CD4-positive, CD25-positive, alpha-beta regulatory T cell (primary cell): ENCODE data around the gene GALNT12. TPM values are rescaled to one million over a fixed set of nuclear protein-coding genes. Genes with fewer than 3 reads are reported as not detected.

ENCODE experiments used
- ATAC-seq, 2 donors: fragments of 150-1000 bp; cut with Tn5 transposase; one replicate each; pipeline ENCODE4 v1.10.0; 2021; ENCODE audit warnings: low read depth in 2 of 2, moderate number of reproducible peaks in 2 of 2, moderate library complexity in 1 of 2
- DNase-seq, 3 donors: peaks; one replicate each; pipeline versions ENCODE4 v3.0.0 to v3.0.0-alpha.2; 2012 to 2022; ENCODE audit warnings: mixed read lengths in 1 of 3
- H3K27ac ChIP-seq: one replicate; pipeline ENCODE4 v1.7.0; 2013; ENCODE audit warnings: mild to moderate bottlenecking, low read length; ENCODE audit not compliant: insufficient read depth, poor library complexity, severe bottlenecking
- H3K27me3 ChIP-seq: one replicate; pipeline ENCODE4 v1.7.0; 2013; ENCODE audit warnings: low read length; ENCODE audit not compliant: control insufficient read depth, insufficient read depth
- H3K36me3 ChIP-seq: one replicate; pipeline ENCODE4 v1.7.0; 2013; ENCODE audit warnings: mild to moderate bottlenecking, low read length, moderate library complexity; ENCODE audit not compliant: control insufficient read depth, insufficient read depth
- H3K4me1 ChIP-seq: 2 replicates; pipeline ENCODE4 v1.7.0; 2013; ENCODE audit warnings: mild to moderate bottlenecking, low read length; ENCODE audit not compliant: insufficient read depth, control insufficient read depth, poor library complexity, severe bottlenecking
- H3K4me3 ChIP-seq: one replicate; pipeline ENCODE4 v1.7.0; 2013; ENCODE audit warnings: low read depth, mild to moderate bottlenecking, low read length, moderate library complexity
- H3K9me3 ChIP-seq, 2 experiments: 1 replicate in 1 of 2; 2 replicates in 1 of 2; pipeline ENCODE4 v1.7.0; 2013; ENCODE audit warnings: low read length in 2 of 2, mild to moderate bottlenecking in 1 of 2, moderate library complexity in 1 of 2; ENCODE audit not compliant: control insufficient read depth in 2 of 2
- H3K27ac Mint-ChIP-seq, 3 donors: one replicate each; pipeline ENCODE4 v1.8.0; 2020 to 2022; ENCODE audit warnings: mild to moderate bottlenecking in 3 of 3, mixed read lengths in 3 of 3, moderate library complexity in 2 of 3
- H3K27me3 Mint-ChIP-seq: one replicate; pipeline ENCODE4 v1.8.0; 2022; ENCODE audit warnings: mild to moderate bottlenecking, mixed read lengths
- H3K36me3 Mint-ChIP-seq: one replicate; pipeline ENCODE4 v1.8.0; 2020; ENCODE audit warnings: mixed read lengths
- H3K4me1 Mint-ChIP-seq, 4 donors: one replicate each; pipeline ENCODE4 v1.8.0; 2020 to 2022; ENCODE audit warnings: mixed read lengths in 4 of 4, mild to moderate bottlenecking in 1 of 4
- H3K4me3 Mint-ChIP-seq, 4 donors: one replicate each; pipeline ENCODE4 v1.8.0; 2020 to 2022; ENCODE audit warnings: mild to moderate bottlenecking in 4 of 4, mixed read lengths in 4 of 4, moderate library complexity in 3 of 4
- H3K9me3 Mint-ChIP-seq, 7 donors: one replicate each; pipeline ENCODE4 v1.8.0; 2020 to 2022; ENCODE audit warnings: mixed read lengths in 7 of 7, mild to moderate bottlenecking in 3 of 7, moderate library complexity in 2 of 7
- polyA plus RNA-seq, 4 donors: library from polyadenylated mRNA; unstranded; fragments of 300-500 nt; fragmentation: Illumina TruSeq; gene quantifications; one replicate each; pipeline ENCODE4 v1.2.3, GENCODE V29; 2021
- total RNA-seq: library from RNA; stranded (reverse); gene quantifications from one replicate; pipeline ENCODE4 v1.2.3, GENCODE V29; 2022

Gene GALNT12
- total and polyA plus RNA-seq, 5 donors from 2014 or later: 1.4 to 4.7 (median 2.0) TPM

- DNase-seq: no peak
- H3K36me3 ChIP-seq: no peaks in the 10 kb centered on the region
- Mint-ChIP-seq H3K27ac (no peak overlapping the region), H3K27me3 (peaks cover 35% of the 10 kb centered on the region), H3K4me1 (no peaks in the 10 kb centered on the region), H3K4me3 (no peak overlapping the region), H3K9me3 (peaks cover 0 to 8% (median 2%) of the 10 kb centered on the region in 7 donors), H3K36me3 (no peaks in the 10 kb centered on the region)
- H3K9me3 ChIP-seq: peaks cover 0 to 7% of the 10 kb centered on the region in 2 experiments
- no peak overlapping the region for H3K27ac ChIP-seq
- no peak for ATAC-seq
- H3K27me3 ChIP-seq: peaks cover 7% of the 10 kb centered on the region
- H3K4me1 ChIP-seq: no peaks in the 10 kb centered on the region
- H3K4me3 ChIP-seq: no peak overlapping the region
Measured at GRCh38 chr9:98859941-98860340, 52.5 kb downstream of the GALNT12 start.

GRCh38 chr9:98860871-98861293, 53.4 kb downstream of the GALNT12 start:
- Mint-ChIP-seq H3K27me3 (peaks cover 31% of the 10 kb centered on the region), H3K9me3 (peaks cover 0 to 4% (median 2%) of the 10 kb centered on the region in 7 donors), H3K27ac (no peak overlapping the region), H3K4me1 (no peaks in the 10 kb centered on the region), H3K36me3 (no peaks in the 10 kb centered on the region), H3K4me3 (no peak overlapping the region)
- Histone ChIP-seq H3K4me1 (no peaks in the 10 kb centered on the region), H3K27me3 (peaks cover 11% of the 10 kb centered on the region), H3K27ac (no peak overlapping the region), H3K9me3 (peaks cover 0 to 3% of the 10 kb centered on the region in 2 experiments), H3K36me3 (no peaks in the 10 kb centered on the region), H3K4me3 (no peak overlapping the region)
- ATAC-seq (no peak), DNase-seq (no peak)

DNA sequence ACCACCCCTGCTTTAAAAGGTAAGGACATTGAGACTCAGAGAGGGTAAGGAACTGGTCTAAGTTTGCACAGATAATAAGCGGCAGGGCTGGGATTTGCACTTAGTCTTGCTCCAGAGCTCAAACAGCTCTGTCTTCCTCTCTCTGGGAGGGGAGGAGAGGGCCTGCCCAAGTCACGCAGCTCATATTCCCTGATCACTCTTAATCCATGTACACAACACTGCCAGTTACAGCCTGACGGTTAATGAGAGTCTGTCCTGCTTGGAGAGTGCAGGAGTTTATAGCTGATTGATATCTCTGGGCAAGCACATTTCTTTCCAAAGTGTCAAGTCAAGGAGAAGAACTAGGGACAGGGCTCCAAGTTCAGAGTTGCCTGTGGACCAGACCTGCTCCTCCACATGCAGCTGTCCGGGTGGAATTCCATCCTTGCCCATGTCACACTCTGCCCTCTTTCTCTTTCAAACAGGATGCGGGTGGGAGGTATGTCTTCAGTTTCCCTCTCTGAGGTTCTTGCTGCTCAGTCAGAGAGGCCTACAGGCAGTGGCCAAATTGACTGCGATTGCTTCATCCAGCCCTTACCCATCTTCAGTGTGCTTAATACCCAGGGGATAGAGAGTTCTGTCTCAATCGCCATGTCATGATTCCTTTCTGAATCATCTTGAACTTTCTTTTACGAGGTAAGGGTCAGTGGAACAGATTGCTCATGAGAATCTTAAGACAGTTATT, 54.5 kb downstream of the GALNT12 start:
- Histone ChIP-seq H3K27me3 (peaks cover 13% of the 10 kb centered on the region), H3K27ac (no peak overlapping the region), H3K4me1 (no peaks in the 10 kb centered on the region), H3K4me3 (no peak overlapping the region), H3K9me3 (no peaks in the 10 kb centered on the region), H3K36me3 (no peaks in the 10 kb centered on the region)
- DNase-seq (no peak), ATAC-seq (no peak)
- Mint-ChIP-seq H3K36me3 (no peaks in the 10 kb centered on the region), H3K9me3 (peaks cover 0 to 3% (median 0%) of the 10 kb centered on the region in 7 donors), H3K27me3 (peaks cover 33% of the 10 kb centered on the region), H3K27ac (no peak overlapping the region), H3K4me1 (no peaks in the 10 kb centered on the region), H3K4me3 (no peak overlapping the region)

GRCh38 chr9:98862936-98863335, 55.5 kb downstream of the GALNT12 start:
- peaks cover 13% of the 10 kb centered on the region for H3K27me3 ChIP-seq
- Mint-ChIP-seq H3K27me3 (peaks cover 33% of the 10 kb centered on the region), H3K27ac (peak overlapping the region in 1 of 3 donors; percentile 53), H3K9me3 (no peaks in the 10 kb centered on the region), H3K36me3 (no peaks in the 10 kb centered on the region), H3K4me3 (peak overlapping the region in 1 of 4 donors; percentile 41), H3K4me1 (no peaks in the 10 kb centered on the region)
- no peaks in the 10 kb centered on the region for H3K36me3 ChIP-seq
- H3K9me3 ChIP-seq: no peaks in the 10 kb centered on the region
- no peak for ATAC-seq
- no peak for DNase-seq
- H3K4me3 ChIP-seq: no peak overlapping the region
- H3K27ac ChIP-seq: no peak overlapping the region
- H3K4me1 ChIP-seq: no peaks in the 10 kb centered on the region

DNA sequence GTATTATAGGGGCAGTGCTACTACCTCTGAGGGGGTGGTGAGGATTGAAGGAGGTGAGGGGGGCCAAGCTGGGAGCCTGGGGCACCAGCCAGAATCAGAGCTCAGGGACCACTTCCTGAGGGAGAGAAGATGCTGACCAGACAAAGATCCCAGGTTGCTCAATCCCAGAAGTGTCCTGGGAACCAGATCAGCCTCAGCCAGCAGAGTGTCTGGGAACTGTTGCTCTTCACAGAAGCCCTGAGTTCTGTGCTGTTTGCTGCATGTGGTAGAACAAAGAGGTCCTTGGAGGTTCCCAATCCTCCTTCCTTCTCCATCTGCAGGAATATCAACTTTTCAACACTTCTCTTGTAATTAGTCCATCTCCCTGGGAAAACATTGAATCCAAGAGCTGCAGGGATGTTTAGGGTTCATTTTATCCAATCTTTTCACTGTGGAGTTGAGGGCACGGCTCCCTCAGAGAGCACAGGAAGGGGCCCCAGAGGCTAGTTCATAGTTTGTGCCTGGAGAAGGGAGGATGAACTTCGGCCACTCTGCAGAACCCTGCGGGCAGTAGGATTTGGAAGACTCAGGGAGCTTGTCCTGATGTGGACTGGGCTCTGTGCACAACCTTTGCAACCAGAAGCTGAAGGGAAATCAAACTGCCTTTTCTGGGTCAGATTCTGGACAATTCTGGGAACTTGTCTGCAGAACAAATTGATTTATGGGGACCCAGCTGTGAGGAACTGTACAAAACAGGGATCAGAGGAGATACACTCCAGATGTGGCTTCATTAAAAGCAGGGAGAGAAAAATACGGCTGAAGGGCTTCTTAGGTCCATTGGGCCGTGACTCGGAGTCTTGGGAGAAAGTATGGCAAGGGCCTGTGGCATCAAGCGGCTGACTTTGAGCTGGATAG, 57.1 kb downstream of the GALNT12 start:
- Mint-ChIP-seq H3K27ac (no peak overlapping the region), H3K4me1 (no peaks in the 10 kb centered on the region), H3K9me3 (peaks cover 0 to 1% (median 0%) of the 10 kb centered on the region in 7 donors), H3K36me3 (no peaks in the 10 kb centered on the region), H3K4me3 (no peak overlapping the region), H3K27me3 (peaks cover 24% of the 10 kb centered on the region)
- Histone ChIP-seq H3K36me3 (no peaks in the 10 kb centered on the region), H3K4me1 (no peaks in the 10 kb centered on the region), H3K27ac (no peak overlapping the region), H3K9me3 (no peaks in the 10 kb centered on the region), H3K4me3 (no peak overlapping the region), H3K27me3 (peaks cover 16% of the 10 kb centered on the region)
- DNase-seq (no peak), ATAC-seq (no peak)

DNA sequence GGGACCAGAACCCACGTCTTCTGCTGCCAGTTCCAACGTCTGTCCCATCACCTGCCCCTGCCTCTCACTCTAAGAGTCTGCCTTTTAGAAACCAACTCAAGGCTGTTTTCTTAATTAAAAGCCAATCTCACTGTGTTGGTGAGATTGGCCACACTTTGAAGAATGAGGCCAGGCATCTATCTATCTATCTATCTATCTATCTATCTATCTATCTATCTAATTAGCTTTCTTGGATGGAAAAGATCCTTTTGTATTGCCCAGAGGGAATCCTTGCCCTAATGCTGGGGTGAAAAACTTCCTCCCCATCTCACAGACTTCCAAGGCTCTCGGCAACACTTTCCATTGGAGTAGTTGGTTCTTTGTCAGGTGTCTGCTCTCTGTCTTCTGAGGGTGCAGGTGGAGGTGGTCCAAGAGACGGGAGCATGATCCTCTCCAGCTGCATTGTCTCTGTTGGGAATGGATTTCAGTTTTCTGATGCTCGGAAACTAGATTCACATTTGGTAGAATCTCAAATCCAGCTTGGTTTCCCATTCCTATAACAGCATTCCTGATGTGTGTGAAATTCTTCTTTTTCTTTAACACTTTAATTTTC, 57.9 kb downstream of the GALNT12 start:
- Mint-ChIP-seq H3K4me3 (no peak overlapping the region), H3K9me3 (peaks cover 0 to 1% (median 0%) of the 10 kb centered on the region in 7 donors), H3K27me3 (peaks cover 21% of the 10 kb centered on the region), H3K27ac (no peak overlapping the region), H3K4me1 (no peaks in the 10 kb centered on the region), H3K36me3 (no peaks in the 10 kb centered on the region)
- Histone ChIP-seq H3K4me1 (no peaks in the 10 kb centered on the region), H3K4me3 (no peak overlapping the region), H3K27ac (no peak overlapping the region), H3K9me3 (no peaks in the 10 kb centered on the region), H3K27me3 (peaks cover 13% of the 10 kb centered on the region), H3K36me3 (no peaks in the 10 kb centered on the region)
- DNase-seq (no peak), ATAC-seq (no peak)

DNA sequence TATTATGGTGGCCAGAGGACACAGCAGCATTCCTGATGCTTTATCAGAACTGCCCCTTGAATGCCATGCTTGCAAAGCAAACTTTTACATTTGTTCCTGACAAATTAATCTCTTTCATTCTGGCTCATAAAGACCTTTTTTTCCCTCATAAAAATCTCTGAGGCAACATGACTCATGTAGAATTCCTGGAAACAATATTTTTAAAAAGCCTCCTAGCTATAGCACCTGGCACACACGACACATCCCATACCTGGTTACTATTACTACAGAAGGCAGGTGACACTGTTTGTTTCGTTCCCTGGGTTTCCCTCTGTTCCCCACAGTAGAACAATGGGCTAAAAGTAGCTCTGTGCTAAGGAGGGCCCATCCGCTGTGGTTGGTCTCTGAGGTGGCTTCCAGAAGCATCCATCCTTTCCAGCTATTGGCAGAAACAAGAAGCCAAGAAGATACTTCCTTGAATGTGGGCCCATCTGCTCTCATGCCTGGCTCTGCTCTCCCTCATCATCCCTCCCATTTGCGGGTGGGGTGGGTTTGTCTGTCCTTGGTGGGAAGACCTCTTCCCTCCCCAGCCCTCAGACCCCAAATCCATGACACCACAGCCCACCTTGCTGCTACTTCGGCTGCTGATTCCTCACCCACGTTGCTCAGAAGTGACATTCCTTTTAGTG, 59.1 kb downstream of the GALNT12 start:
- H3K27me3 Mint-ChIP-seq: peaks cover 17% of the 10 kb centered on the region
- Histone ChIP-seq H3K9me3 (no peaks in the 10 kb centered on the region), H3K36me3 (no peaks in the 10 kb centered on the region), H3K27ac (no peak overlapping the region), H3K4me1 (no peaks in the 10 kb centered on the region), H3K27me3 (peaks cover 13% of the 10 kb centered on the region), H3K4me3 (no peak overlapping the region)
- H3K4me1 Mint-ChIP-seq: no peaks in the 10 kb centered on the region
- ATAC-seq (no peak), DNase-seq (no peak)
- H3K27ac Mint-ChIP-seq: no peak overlapping the region
- no peak overlapping the region for H3K4me3 Mint-ChIP-seq
- H3K36me3 Mint-ChIP-seq: no peaks in the 10 kb centered on the region
- peaks cover 0 to 1% (median 0%) of the 10 kb centered on the region in 7 donors for H3K9me3 Mint-ChIP-seq
